HepG2 (cell line): ENCODE measurements around the gene TMEM231. TPM values are rescaled to one million over a fixed set of nuclear protein-coding genes. Genes with fewer than 3 reads are reported as not detected.

ENCODE experiments used
- ATAC-seq: fragments of 200-7000 bp; cut with Tn5 transposase; 3 replicates; pipeline ENCODE4 v1.9.1; 2020; ENCODE audit warnings: mild to moderate bottlenecking, moderate library complexity
- BruUV-seq: library from RNA; stranded (reverse); fragments of 400-500 nt; replicated peaks from 2 replicates; lab custom pipeline; 2021; lab: Mats Ljungman, UMichigan
- CTCF ChIA-PET: fragments of 300-600 bp; formaldehyde crosslinking; extraction: SDS; loops from one replicate; lab custom pipeline; 2021; ENCODE audit warnings: low total read pairs, inconsistent platforms, low intra/inter-chr PET ratio; lab: Yijun Ruan, JAX
- POLR2A ChIA-PET: fragments of 350-600 bp; sonication (Branson Sonifier 250); formaldehyde crosslinking; loops from one replicate; lab custom pipeline; 2020; ENCODE audit warnings: antibody characterized with exemption, inconsistent platforms; lab: Yijun Ruan, JAX
- DNase-seq: peaks from one replicate; pipeline ENCODE4 v3.0.0-alpha.2; 2015; ENCODE audit warnings: low spot score
- FAIRE-seq: peaks from 3 replicates; lab custom pipeline; 2011; peaks lifted over from hg19 to GRCh38; lab: Jason Lieb, UNC
- H2AFZ ChIP-seq: one replicate; pipeline ENCODE4 v1.6.1; 2011; ENCODE audit warnings: low read length, inconsistent platforms
- H3K27ac ChIP-seq: fragments of 300-600 bp; 3 replicates; pipeline ENCODE4 v1.8.0; 2011; ENCODE audit warnings: mixed run types, mild to moderate bottlenecking, mixed read lengths, low read length, inconsistent platforms; ENCODE audit not compliant: insufficient read depth; ENCODE audit errors: extremely low read length
- H3K27me3 ChIP-seq, 2 experiments: fragments of 200-600 bp in 1 of 2; 2 replicates in 1 of 2; 3 replicates in 1 of 2; pipeline versions ENCODE4 v1.6.0 to v1.8.0; 2011; ENCODE audit warnings: low read length in 2 of 2, mild to moderate bottlenecking in 2 of 2, moderate library complexity in 2 of 2, inconsistent platforms in 1 of 2; ENCODE audit not compliant: insufficient read depth in 2 of 2, control insufficient read depth in 1 of 2
- H3K36me3 ChIP-seq, 2 experiments: fragments of 200-600 bp in 1 of 2; replicated peaks in 1 of 2; 2 replicates in 1 of 2; 3 replicates in 1 of 2; pipeline versions ENCODE4 v1.5.1 to v1.8.0; 2011; ENCODE audit warnings: low read length in 2 of 2, inconsistent platforms in 1 of 2; ENCODE audit not compliant: insufficient read depth in 2 of 2, control insufficient read depth in 1 of 2
- H3K4me1 ChIP-seq: 2 replicates; pipeline ENCODE4 v1.5.1; 2012; ENCODE audit warnings: low read length, inconsistent platforms; ENCODE audit not compliant: insufficient read depth
- H3K4me2 ChIP-seq: 2 replicates; pipeline ENCODE4 v1.6.0; 2011; ENCODE audit warnings: low read depth, low read length, inconsistent platforms
- H3K4me3 ChIP-seq, 3 experiments: fragments of 200-600 bp in 1 of 3; sonication (generic), shearing (Covaris generic) in 1 of 3; replicated peaks in 1 of 3; 2 replicates each; pipeline ENCODE4 v1.5.1; 2011 to 2016; ENCODE audit warnings: low read length in 3 of 3, inconsistent platforms in 2 of 3, low read depth in 2 of 3, mild to moderate bottlenecking in 2 of 3, control low read depth in 1 of 3, mixed read lengths in 1 of 3; ENCODE audit not compliant: insufficient read depth in 1 of 3
- H3K79me2 ChIP-seq: one replicate; pipeline ENCODE4 v1.6.1; 2011; ENCODE audit warnings: low read length, inconsistent platforms; ENCODE audit not compliant: insufficient read depth
- H3K9ac ChIP-seq: 2 replicates; pipeline ENCODE4 v1.6.0; 2011; ENCODE audit warnings: mild to moderate bottlenecking, low read depth, low read length, inconsistent platforms; ENCODE audit not compliant: insufficient read depth
- H3K9me3 ChIP-seq: 2 replicates; pipeline ENCODE4 v1.5.1; 2012; ENCODE audit warnings: mild to moderate bottlenecking, low read length
- H4K20me1 ChIP-seq: 2 replicates; pipeline ENCODE4 v1.6.0; 2011; ENCODE audit warnings: inconsistent platforms, mild to moderate bottlenecking, low read length, moderate library complexity; ENCODE audit not compliant: insufficient read depth
- DNMT1 ChIP-seq: sonication (generic); formaldehyde crosslinking; IDR thresholded peaks from 2 replicates; pipeline ENCODE4 v1.5.1; 2020; ENCODE audit warnings: mild to moderate bottlenecking, missing genetic modification reagents
- MAFK ChIP-seq, 2 experiments: IDR thresholded peaks in 1 of 2; conservative IDR thresholded peaks in 1 of 2; 2 replicates each; pipeline ENCODE4 v1.6.1; 2011; ENCODE audit warnings: improper control_type of control experiment in 2 of 2, low read length in 2 of 2
- MLLT10 ChIP-seq: sonication (generic); formaldehyde crosslinking; IDR thresholded peaks from 2 replicates; pipeline ENCODE4 v1.4.0; 2020; ENCODE audit warnings: missing genetic modification reagents
- NR1H2 ChIP-seq: sonication (generic); formaldehyde crosslinking; IDR thresholded peaks from 2 replicates; pipeline ENCODE4 v1.8.1; 2022; ENCODE audit warnings: low read depth, missing genetic modification reagents, borderline replicate concordance
- NR3C1 ChIP-seq: sonication (generic); formaldehyde crosslinking; IDR thresholded peaks from 2 replicates; pipeline ENCODE4 v1.4.0; 2020; ENCODE audit warnings: missing genetic modification reagents
- SP4 ChIP-seq: sonication (generic); formaldehyde crosslinking; IDR thresholded peaks from 2 replicates; pipeline ENCODE4 v1.8.1; 2023; ENCODE audit warnings: mild to moderate bottlenecking, missing genetic modification reagents
- ZNF441 ChIP-seq: sonication (generic); formaldehyde crosslinking; IDR thresholded peaks from 2 replicates; pipeline ENCODE4 v1.7.0; 2021; ENCODE audit warnings: missing genetic modification reagents, borderline replicate concordance
- ZNF816 ChIP-seq: sonication (generic); formaldehyde crosslinking; IDR thresholded peaks from 2 replicates; pipeline ENCODE4 v1.8.0; 2022; ENCODE audit warnings: missing genetic modification reagents, mild to moderate bottlenecking, borderline replicate concordance
- WGBS: methylation state at CpG from one replicate; pipeline ENCODE4 v1.1.6; 2017; ENCODE audit warnings: low lambda C conversion rate; 5-methylcytosine and 5-hydroxymethylcytosine counted together
- in situ Hi-C: cut with HindIII; loops from 2 replicates; pipeline ENCODE4 v1.10.0; 2017; ENCODE audit warnings: low pct_unique_long_range_greater_than_20kb; ENCODE audit not compliant: extremely low pct_ligation_motif_present
- intact Hi-C: fragments of 100-400 bp; cut with micrococcal nuclease; formaldehyde crosslinking; loops from one replicate; pipeline ENCODE4 v1.10.0; 2022; ENCODE audit not compliant: unreplicated experiment
- polyA plus RNA-seq, 8 experiments: library from polyadenylated mRNA; depleted of rRNA in 3 of 8; stranded (reverse) in 7 of 8; unstranded in 1 of 8; fragments of >200 nt; fragmentation: Illumina TruSeq in 4 of 8; extraction: Trizol in 4 of 8; gene quantifications; 2 replicates each; pipeline versions ENCODE4 v1.2.1 to v1.2.3, GENCODE V29; 2011 to 2016; ENCODE audit warnings: low read depth in 4 of 8, missing spikeins in 1 of 8, mixed read lengths in 1 of 8; ENCODE audit not compliant: insufficient read depth in 1 of 8
- total RNA-seq, 5 experiments: library from RNA; depleted of rRNA; stranded (reverse); fragments of >200 nt; fragmentation: Illumina TruSeq; extraction: Trizol; gene quantifications; 2 replicates each; pipeline ENCODE4 v1.2.3, GENCODE V29; 2016; ENCODE audit warnings: low read depth in 1 of 5
- TF ChIP-seq, protein P1 (sequence below), 2 experiments: sonication (generic) in 1 of 2; formaldehyde crosslinking in 1 of 2; IDR thresholded peaks; 2 replicates each; pipeline versions ENCODE4 v1.4.0 to v1.6.1; 2018 to 2020; ENCODE audit warnings: missing genetic modification reagents in 2 of 2, borderline replicate concordance in 1 of 2, low read depth in 1 of 2, mild to moderate bottlenecking in 1 of 2, missing biosample characterization in 1 of 2
- TF ChIP-seq, protein P2 (sequence below): sonication (generic); formaldehyde crosslinking; IDR thresholded peaks from 2 replicates; pipeline ENCODE4 v1.9.0; 2021; ENCODE audit warnings: missing genetic modification reagents, mild to moderate bottlenecking, borderline replicate concordance
- TF ChIP-seq, protein P3 (sequence below): sonication (generic); formaldehyde crosslinking; IDR thresholded peaks from 2 replicates; pipeline ENCODE4 v1.5.1; 2020; ENCODE audit warnings: mild to moderate bottlenecking, missing genetic modification reagents, moderate library complexity

TMEM231 gene
- total and polyA plus RNA-seq, 2 of the 13 experiments (the other 11 are each of a cell fraction or from before 2014, with no cell fraction given) = 3.5 to 7.4 TPM

DNA sequence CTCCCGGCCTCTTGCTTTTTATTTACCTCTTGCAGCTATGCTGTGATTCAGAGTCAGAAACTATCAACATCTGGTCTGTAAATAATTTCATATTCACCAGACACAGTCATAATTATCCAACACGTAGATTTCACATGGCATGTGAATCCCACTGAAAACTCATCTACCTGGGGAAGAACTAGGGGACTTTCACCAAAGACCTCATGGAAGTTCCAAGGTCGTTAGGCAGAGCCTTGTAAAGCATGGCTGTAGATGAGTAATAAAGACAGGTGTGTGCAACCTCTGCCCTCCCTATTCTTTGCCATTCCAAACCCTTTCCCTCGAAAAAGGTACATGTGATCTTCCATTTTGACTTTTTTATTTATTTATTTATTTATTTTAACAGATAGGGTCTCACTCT lies 18.3 kb downstream of the TMEM231 start:
- H3K4me3 ChIP-seq = no peak overlapping the region
- H3K4me1 ChIP-seq = no peaks in the 10 kb centered on the region
- H3K27me3 ChIP-seq = no peaks in the 10 kb centered on the region; a peak in 1 of 5 replicates
- FAIRE-seq (no peak), ATAC-seq (no peak), DNase-seq (no peak)
- POLR2A ChIA-PET = no interaction called here
- no peaks in the 10 kb centered on the region for H3K79me2 ChIP-seq
- in situ Hi-C loops (no loop called here), intact Hi-C loops (no loop called here)
- no peak overlapping the region for H3K4me2 ChIP-seq
- WGBS = 55% methylated on average over 4 of the region's 4 CpGs
- no peak overlapping the region for H2AFZ ChIP-seq
- no peak overlapping the region for H3K27ac ChIP-seq
- H3K9ac ChIP-seq = no peak overlapping the region
- no peak for TF ChIP-seq ZNF441 (CRISPR knock-in tag)
- no peak for TF ChIP-seq ZNF816 (CRISPR knock-in tag)
- no peak for TF ChIP-seq MLLT10 (CRISPR knock-in tag)
- no peak for TF ChIP-seq NR1H2 (CRISPR knock-in tag)
- no peak for TF ChIP-seq SP4
- no peak for TF ChIP-seq MAFK (conservative IDR thresholded peaks at IDR 0.05 in 1 of 2, IDR thresholded peaks at IDR 0.05 in 1 of 2; ENCODE audit: low read length in 2 of 2)
- TF ChIP-seq, protein P1, sequence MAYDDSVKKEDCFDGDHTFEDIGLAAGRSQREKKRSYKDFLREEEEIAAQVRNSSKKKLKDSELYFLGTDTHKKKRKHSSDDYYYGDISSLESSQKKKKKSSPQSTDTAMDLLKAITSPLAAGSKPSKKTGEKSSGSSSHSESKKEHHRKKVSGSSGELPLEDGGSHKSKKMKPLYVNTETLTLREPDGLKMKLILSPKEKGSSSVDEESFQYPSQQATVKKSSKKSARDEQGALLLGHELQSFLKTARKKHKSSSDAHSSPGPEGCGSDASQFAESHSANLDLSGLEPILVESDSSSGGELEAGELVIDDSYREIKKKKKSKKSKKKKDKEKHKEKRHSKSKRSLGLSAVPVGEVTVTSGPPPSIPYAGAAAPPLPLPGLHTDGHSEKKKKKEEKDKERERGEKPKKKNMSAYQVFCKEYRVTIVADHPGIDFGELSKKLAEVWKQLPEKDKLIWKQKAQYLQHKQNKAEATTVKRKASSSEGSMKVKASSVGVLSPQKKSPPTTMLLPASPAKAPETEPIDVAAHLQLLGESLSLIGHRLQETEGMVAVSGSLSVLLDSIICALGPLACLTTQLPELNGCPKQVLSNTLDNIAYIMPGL (CRISPR knock-in tag; IDR thresholded peaks at IDR 0.05; ENCODE audit: borderline replicate concordance in 1 of 2, low read depth in 1 of 2) = no peak
- TF ChIP-seq, protein P2, sequence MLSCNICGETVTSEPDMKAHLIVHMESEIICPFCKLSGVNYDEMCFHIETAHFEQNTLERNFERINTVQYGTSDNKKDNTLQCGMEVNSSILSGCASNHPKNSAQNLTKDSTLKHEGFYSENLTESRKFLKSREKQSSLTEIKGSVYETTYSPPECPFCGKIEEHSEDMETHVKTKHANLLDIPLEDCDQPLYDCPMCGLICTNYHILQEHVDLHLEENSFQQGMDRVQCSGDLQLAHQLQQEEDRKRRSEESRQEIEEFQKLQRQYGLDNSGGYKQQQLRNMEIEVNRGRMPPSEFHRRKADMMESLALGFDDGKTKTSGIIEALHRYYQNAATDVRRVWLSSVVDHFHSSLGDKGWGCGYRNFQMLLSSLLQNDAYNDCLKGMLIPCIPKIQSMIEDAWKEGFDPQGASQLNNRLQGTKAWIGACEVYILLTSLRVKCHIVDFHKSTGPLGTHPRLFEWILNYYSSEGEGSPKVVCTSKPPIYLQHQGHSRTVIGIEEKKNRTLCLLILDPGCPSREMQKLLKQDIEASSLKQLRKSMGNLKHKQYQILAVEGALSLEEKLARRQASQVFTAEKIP (CRISPR knock-in tag) = no peak
- TF ChIP-seq NR3C1 (CRISPR knock-in tag) = no peak
- no peak for TF ChIP-seq DNMT1 (CRISPR knock-in tag)
- TF ChIP-seq, protein P3, sequence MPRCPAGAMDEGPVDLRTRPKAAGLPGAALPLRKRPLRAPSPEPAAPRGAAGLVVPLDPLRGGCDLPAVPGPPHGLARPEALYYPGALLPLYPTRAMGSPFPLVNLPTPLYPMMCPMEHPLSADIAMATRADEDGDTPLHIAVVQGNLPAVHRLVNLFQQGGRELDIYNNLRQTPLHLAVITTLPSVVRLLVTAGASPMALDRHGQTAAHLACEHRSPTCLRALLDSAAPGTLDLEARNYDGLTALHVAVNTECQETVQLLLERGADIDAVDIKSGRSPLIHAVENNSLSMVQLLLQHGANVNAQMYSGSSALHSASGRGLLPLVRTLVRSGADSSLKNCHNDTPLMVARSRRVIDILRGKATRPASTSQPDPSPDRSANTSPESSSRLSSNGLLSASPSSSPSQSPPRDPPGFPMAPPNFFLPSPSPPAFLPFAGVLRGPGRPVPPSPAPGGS (CRISPR knock-in tag) = no peak
- TF ChIP-seq, all 625 proteins: peak for 0
- no TSS peak for BruUV-seq
- CTCF ChIA-PET = no interaction called here
- Histone ChIP-seq H4K20me1 (no peaks in the 10 kb centered on the region), H3K36me3 (no peaks in the 10 kb centered on the region), H3K9me3 (no peaks in the 10 kb centered on the region)
